Activated CD4-positive, alpha-beta T cell treated with anti-CD3 and anti-CD28 coated beads for 4 hours (primary cell): ENCODE results near the gene MAPK12.

Source experiments
- DNase-seq, 2 donors: peaks; one replicate each; pipeline ENCODE4 v3.0.0-alpha.2; 2020

The MAPK12 gene

DNA sequence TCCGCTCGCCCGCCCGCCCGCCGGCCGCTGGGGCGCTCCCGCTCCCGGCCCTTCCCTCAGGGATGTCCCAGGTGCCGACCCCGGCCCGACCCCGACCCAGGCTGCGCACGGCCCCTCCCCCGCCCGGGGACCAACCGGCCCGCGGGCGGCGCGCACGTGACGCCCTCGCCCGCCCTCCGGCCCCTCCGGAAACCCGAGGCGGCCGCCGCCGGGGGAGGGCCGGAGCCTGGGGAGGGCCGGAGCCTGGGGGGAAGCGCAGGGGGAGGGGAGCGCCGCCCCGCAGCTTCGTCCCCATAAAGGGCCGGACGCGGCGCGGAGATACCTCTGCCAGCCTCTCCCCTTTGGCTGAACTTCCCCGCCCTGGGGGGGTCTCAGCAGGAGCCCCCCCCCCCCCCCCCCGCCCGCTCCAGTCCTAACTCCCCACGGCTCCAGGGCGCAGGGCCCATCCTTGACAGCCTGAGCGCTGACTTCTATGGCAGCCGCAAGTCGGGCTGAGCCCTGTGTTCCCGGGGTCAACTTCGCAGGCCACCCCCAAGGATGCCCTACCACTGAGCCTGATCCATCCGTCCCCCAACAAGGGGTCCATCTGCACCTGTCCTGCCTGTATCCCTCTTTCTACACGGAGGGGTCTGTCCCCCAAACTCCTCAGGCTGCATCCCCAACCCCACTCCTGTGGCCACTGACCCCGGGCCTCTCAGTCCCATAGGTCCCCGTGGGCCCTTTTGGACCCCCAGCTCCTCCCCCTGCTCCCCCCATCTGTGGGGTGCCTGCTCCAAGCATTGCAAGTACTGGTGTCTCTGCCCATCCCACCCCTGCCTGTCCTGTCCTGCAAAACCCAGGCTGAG is at the start of gene MAPK12:
TSS of gene MAPK12 (minus strand) at position 69 of the 845 bp plus-strand sequence. CDS start 174 bp downstream, outside the sequence.
- no peak for DNase-seq

DNA sequence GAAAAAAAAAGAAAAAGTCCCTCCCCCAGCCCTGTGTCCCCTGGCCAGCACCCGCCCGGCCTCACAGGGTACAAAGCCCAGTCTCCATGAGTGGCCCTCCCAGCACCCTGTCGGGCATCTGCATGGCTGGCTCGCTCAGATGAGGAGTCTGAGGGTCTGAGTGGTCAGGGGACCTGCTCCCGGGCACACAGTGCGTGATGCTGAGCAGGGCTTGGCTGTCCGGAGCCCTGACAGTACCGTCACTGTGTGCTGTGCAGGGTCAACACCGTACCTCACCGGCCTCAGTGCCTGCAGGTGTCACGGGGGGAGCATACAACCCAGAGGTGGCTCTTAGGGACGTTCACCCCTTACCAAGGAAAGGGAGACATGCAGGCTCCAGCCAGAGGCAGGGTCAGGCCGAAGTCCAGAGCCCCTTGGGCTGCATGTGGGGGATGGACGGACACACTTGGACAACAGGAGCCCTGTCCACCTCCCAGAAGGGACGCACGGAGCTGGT is 49.5 kb upstream of the MAPK12 start:
- DNase-seq = no peak

DNA sequence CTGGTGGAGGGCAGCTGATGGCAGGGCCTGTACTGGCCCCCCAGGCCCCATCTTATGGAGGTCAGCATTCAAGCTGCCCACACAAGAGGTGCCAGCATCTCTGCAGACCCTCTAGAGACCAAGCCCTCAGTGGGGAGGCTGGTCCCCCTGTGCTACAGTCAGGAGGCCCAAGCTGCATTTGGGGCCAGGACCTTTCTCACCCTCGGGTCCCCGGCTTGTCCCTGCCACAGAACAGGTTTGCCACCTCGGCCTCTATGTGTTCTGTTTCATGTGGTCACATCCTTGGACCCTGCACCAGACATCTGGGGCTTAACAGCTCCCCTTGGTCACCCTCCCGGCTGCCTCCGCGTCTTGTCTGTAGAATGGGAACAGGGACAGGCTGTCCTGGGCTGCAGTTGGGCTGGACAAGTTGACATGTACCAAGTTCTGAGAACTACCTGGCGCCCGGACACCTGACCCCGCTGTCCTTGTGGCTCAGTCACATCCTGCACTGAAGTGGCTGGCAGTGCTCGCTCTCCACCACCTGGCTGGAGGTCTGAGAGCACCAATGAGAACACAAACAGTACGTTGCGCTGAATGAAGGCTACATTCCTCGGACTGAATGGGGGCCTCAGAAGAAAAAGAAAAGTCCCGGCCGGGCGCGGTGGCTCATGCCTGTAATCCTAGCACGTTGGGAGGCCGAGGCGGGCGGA is 48.7 kb upstream of the MAPK12 start:
- no peak for DNase-seq

DNA sequence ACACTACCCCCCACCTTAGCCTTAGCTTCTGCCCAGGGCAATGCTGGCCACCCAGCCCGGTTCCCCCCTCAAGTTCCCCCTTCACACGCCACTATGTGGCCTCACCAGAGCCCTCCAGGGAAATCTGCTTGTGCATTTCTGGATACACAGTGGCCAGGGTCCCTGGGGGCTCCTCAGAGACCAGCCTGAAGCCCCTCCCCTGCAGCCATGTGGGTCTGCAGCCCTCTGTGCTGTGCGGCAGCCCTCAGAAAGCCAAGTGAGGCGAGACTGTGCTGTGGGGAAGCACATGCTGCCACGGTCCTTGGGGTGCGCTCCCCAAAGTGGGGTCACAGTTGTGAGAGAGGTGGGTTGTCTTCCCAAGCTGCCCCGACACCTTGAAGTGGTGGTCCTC is 48.1 kb upstream of the MAPK12 start:
- DNase-seq = no peak

DNA sequence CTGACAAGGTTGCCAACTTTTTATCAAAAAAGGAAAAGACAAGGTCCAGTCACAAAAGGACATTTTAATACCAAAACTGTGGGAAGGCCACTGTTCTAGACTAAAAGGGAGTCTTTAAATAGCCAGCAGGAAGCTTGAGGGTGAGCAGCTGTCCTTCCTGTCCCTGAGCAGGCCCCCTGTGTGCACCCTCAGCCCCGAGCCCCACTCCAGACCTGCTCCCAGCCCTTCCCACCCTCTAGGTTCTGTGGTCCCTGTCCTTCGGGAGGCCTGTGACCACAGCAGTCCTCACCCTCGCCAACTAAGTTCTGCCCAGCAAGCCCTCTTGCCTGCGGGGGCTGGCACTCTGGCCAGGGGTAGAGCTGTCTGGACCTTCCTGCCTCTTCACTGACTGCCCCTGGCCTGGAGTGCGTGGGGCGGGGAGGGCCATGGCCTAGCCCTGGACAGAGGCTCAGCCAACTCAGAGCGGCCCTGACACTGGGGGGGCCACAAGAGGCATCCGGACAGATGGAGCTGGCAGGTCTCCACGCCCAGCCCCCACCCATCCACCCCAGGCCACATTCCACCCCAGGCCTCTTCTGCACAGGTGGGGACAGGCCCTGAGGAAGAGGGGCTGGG is 47.6 kb upstream of the MAPK12 start:
- DNase-seq = no peak

DNA sequence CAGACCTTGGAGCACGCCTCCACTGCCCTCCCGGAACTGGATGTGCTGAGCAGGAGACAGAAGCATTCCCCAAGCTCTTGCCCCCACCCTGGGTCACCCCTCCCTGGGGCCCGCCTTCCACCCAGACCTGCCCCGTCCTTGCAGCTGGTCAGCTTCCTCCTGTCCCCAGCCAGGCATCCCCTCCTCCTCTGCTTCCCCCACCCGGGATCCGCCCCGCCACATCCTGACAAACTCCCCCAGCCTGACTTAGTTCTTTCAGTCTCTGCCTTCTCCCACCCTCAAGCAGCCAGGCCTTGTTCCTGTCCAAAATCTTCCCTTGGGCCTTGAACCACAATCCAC is 47.1 kb upstream of the MAPK12 start:
- DNase-seq = no peak

DNA sequence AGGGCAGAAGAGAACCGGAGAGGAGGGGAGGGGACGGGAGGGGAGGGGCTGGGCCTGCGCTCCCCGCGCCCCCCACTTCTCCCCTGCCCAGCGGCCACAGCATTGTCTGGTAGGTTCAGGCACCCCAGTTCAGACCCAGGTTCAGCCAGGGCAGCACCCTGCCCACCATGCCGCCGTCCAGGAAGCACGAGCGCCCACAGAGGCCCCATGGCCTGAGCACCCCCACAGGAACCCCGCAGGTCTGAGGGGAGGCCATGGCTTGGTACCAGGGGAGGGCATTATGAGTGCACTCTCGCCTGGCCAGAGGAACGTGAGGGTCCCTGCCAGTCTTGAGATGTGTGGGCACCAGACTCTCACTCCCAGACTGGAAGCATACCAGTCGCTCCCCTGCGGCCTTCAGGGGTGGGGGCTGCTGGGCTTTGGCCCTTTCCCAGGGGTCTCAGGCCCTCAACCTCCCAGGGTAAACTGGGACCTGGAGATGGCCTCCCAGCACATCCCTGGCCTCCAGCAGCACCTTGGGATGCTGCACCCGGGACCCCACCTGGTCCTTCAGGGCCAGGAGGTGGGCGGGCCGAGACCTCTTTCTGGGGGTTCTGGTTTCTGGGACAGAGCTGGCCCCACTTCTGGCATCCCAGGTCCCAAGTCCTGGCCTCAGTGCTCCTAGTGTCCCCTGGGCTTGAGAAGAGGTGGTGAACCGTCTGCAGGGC is 46.6 kb upstream of the MAPK12 start:
- no peak for DNase-seq

DNA sequence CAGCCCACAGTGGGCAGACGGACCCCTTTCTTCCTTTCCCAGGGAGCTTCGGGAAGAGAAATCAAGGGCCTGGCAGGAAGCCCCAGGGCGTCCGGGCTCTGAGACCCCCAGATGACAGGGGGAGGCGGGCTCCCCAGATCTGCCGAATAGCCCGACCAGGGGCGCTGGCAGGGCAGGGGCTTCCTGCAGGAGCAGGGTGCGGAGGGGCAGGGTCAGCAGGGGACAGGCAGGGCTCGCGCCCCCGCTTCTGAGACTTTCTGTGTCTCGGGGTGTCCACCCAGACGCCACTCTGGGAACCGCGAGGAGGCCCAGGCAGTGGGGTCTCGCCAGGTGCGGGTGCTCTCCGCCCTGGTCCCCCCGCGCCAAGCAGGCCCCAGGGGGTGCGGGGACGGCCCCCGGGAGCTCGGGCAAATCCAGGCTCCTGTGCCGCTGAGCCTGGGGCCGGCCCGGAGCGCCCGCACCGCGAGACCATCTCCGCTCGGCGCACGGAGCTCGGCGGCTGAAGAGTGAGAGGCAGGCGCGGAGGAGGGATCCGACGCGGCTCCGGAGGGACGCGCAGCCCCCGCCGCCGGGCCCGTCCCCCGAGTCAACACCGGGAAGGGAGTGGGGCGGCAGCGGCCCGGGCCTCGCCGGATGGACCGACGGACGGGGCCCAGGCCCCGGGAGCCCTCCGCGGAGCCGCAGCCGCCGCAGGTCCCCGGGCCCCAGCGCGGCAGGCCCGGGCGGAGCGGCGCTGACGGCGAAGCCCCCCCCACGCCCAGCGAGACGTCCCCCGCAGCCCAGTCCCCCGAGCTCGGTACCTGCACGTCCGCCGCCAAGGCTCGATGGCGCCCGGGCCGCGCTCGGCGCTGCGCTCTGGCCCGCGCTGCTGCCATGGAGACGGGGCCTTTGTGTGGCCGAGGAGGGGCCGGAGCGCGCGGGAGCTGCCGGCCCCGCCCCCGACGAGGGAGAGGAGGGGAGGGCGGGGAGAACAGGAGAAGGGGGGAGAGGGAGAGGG is 45.6 kb upstream of the MAPK12 start, which contains the start of gene PLXNB2:
TSS of gene PLXNB2 (minus strand) at position 894 of the 997 bp plus-strand sequence. CDS start 17,062 bp downstream, outside the sequence.
- no peak for DNase-seq

DNA sequence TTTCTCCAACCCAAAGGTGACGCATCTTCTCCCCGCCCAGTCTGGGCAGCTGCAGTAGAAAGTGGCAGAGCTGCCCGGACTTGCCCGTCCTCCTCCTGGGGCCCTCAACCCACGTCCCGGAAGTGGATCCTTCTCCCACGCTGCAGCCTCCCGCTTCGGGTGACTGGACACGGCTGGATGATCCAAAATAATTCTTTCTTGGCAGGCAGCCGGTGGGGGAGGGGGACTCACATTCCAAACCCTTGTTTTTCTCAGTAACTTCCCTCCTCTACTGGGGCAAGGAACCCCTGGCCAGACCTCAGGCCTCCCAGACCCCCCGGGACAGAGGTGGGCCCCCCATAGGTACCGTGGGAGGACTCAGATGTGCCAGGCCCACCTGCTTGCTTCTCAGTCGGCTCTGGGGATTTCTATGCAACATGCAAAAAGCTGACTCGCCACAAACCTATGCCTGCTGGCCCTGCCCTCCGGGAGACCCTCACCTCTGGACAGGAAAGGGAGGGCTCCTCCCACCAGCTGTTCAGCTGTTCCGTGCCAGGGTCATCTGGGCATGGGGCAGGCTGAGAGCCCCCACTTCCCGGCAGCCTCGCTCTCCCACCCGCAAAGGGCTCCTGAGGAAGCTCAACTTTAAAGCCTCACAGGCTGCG is 44.6 kb upstream of the MAPK12 start:
- DNase-seq = no peak

DNA sequence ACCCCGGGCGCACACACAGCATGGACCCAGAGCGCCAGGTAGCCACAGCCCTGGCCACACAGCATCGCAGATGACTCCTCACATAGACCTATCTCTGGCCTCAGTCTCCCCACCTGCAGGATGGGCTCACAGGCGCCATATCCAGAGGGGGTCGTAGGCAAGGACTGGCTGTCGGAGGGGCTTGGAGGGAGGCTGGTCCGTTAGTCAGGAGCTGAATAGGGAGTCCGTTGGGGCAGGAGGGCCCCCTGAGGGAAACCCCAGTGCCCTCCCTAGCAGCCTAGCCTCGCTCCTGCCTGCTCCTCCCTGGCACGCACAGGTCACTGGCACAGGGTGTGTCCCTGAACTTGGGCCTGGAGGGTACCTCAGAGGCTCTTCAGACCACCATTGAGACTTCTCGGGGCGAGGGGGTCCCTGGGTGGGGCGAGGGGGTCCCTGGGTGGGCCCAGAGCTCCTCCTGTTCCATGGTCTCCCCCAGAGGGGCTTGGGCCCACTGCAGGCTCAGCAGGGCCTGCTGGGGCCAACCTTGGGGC is 44.0 kb upstream of the MAPK12 start:
- DNase-seq = no peak

DNA sequence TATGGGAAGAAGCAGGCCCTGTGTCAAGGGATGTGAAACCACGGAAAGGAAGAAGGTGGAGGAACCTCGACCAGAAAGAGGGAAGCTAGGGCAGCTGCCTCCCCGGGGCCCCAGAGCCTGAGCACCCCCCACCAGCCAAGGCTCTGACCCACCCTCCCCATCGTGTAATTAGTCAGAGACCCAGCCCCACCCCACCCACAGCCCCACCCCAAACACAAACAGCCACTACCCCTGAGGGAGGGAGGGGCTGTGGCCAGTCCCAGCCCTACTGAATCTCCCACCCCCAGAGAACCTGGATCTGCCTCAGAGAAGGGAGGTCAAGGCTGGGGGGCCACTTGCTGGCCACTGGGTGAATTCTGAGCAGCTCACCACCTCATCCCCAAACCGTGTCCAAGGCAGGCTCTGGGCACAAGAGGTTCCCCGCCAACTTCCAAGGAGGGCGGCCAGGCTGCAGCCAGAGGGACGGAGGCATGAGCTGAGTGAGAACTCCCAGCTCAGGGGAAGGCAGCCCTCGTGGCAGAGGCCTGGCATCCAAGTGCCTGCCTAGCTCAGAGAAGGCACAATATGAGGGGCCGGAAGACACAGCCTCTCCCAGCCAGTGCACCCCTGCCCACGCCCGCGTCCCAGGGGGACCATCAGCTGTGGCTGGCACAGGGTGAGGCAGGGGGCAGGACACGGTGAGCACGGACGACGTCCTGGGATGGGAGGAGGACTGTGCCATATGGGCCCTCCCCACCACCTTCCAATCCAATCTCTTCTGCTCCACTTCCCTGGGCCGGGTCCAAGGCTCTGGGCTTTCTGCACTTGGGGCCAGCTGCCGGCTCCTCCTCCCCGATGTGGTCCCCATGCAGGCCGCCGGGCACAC is 43.3 kb upstream of the MAPK12 start:
- no peak for DNase-seq

DNA sequence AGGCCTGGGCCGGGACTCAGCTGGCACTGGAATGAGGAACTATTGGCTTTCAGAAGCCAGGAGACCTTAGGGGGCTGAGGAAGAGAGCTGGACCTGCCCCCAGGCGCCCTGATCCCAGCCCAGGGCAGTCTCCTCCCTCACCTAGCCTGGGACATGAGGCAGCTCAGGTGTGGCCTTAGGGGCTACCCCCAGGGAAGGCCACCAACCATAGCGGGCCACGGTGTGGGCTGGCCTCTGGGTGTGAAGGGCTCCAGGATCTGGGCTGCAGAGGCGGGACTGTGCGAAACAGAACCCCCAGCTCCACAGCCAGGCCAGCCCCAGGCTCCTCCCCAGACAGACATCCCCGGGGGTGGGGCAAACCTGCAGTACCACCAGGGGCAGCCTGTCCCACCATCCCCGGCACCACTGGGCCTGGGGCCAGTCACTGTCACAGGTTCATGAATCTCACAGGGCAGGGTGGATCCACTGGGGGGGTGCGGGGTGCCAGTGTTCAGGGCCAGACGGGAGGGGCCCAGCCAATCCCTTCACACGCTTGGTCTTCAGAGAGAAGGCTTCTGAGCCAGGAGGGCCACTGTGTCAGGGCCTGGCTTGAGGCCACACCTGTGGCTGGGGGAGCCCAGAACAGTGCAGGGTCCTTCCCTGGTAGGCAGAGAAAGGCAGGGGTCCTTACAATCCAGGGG is 42.5 kb upstream of the MAPK12 start:
- DNase-seq = no peak

DNA sequence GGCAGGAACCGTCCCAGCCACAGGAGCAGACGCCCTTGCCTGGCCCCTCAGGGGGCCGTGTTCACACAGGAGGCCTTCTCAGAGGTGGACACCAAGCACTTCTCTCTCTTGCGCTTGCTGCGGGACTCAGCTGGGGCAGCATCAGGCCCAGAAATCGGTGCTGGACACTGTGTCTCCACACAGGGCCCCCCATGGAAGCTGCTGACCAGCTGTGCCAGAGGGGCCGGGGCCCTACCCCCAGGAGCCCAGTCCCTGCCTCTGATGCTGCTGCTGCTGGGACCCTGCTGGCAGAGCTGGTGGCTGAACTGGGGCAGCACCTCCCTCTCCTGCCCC is 42.0 kb upstream of the MAPK12 start:
- no peak for DNase-seq

DNA sequence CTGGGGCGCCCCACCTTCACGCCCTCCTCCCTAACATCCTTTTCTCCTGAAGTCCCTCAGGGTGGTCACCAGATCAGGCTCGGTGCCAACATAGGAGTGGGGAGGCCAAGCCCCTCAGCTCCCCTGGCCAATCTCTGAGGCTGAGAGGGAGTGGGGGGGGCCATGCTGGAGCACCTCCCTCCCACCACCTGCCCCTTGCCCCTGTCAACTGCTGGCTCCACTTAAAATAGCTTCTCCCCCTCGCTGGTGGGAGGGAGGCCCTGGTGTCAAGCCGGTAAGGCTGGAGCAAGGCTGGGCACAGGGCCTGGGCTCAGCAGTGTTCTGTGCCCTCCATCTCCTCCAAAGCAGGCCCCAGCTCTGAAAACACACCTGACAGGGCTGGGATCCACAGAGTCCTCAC is 41.1 kb upstream of the MAPK12 start:
- no peak for DNase-seq

DNA sequence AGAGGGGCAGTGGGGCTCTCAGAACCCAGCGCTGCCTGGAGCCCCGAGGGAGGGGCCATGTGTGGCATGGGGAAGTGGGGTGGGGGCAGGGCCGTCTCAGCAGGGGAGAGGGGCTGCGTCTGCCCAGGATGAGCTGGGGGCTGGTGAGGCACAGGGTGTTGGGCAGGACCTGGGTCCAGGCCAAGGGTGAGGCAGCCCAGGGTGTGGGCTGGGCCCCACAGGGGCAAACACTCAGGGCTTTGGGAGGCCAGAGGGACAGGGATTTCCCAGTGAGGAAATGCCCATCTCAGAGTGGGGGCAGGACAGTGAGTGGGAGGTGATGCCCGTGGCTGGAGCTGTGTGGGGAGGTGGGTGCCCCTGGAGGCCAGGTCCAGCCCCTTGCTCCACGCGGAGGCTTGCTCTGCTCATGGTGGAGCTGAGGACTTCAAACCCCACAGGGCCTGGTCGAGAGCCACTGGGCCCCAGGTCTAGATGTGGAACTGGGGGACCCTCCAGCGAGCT is 40.6 kb upstream of the MAPK12 start:
- no peak for DNase-seq

DNA sequence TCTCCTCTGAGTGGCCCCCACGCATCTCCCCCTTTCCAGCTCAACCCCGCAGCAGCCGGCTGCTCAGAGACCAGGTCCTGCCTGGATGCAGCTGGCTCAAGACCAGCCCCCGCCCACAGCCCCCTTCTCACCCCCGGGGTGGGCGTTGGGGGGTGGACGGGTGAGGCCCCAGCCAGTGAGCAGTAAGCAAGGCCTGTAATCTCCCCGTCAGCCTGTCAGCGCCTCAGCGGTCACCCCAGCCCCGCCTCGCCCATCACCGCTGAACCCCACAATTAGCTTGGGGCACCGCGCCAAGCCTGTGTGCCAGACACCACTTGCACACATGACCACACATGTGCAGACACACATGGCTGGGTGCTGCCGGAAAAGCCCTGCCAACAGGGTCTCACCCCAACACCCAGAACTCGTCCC is 40.1 kb upstream of the MAPK12 start:
- no peak for DNase-seq

DNA sequence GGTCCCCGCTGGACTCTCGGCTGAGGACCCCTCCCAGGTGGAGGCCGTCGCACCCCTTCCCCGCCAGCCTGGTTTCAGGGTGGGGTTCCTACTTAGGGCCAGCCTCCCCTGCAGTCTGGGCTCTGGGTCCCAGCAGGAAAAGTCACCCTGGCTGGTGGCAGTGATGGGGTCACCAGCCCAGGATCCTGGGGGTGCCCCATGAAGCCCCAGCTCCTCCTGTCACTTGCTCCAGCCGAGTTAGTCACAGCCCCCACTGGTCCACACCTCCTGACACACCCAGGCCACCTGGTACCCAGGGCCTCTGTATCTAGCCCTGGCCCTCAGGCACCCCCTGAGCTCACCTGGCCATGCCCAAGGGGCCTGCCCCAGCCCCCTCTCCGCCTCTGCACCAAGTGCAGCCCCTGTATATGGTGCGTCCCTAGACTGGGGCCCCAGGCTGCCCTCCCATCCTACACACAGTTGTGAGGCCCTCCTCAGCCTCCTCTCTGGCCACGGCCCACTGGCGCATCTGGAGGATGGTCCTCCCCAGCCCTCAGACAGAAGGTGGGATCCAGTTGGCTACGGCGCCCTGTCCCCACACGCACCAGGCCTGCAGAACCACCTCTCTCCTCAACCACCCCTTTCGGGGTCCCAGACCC is 39.3 kb upstream of the MAPK12 start:
- no peak for DNase-seq

DNA sequence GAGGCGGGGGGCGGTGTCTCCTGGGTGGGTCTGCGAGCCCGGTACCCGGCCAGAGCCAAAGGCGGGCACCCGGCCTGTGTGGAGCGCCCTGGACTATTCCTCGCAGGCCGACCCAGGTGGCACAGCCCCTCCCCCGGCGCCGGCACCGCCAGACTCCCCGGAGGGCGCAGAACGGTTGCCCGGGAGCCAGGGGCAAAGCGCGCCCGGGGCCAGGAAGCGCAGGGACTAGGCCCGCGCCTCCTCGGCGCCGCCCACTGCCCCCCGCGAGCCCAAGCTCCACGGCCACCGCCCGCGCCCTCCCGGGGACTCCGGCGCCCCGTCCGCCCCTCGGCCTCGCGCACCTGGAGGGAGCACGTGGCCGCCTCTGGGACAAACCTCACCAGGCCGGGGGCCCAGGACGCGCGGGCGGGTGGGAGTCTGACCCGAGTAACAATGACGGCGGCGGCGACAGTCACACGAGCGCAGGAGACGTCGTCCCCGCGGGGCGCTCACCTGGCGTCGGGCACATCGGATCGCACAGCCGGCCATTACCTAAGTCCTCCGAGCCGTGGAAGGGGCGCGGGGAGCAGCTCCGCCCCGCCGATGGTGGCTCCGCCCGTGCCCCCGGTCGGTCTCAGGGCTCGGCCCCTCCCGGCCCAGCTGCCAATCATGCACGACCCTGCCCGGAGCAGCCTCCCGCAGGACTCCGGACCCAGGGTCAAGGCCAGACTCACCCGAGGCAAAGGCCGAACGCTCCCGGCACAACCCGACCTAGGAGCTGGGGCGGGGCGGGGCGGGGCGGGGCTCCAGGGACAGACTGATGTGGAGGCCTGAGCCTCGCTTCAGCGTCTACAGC is 38.5 kb upstream of the MAPK12 start:
- no peak for DNase-seq
